ENCODE data around the gene AHDC1. TPM values are rescaled to one million over a fixed set of nuclear protein-coding genes. Genes with fewer than 3 reads are reported as not detected.

The AHDC1 gene
- total RNA-seq, 1 donor from 2014 or later = 124 TPM

- Mint-ChIP-seq H3K27ac (ENCODE audit: unreplicated experiment) (no peak overlapping the region), H3K4me3 (ENCODE audit: unreplicated experiment) (no peak overlapping the region), H3K9me3 (ENCODE audit: unreplicated experiment) (no peaks in the 10 kb centered on the region), H3K4me1 (ENCODE audit: unreplicated experiment) (no peaks in the 10 kb centered on the region), H3K27me3 (ENCODE audit: unreplicated experiment) (no peaks in the 10 kb centered on the region), H3K36me3 (ENCODE audit: unreplicated experiment) (no peaks in the 10 kb centered on the region)
- TF ChIP-seq CTCF (IDR thresholded peaks at IDR 0.05) = no peak
- DNase-seq (ENCODE audit: extremely low spot score, unreplicated experiment) = no peak
These were observed 11.6 kb upstream of the AHDC1 start for GRCh38 chr1:27615346-27616192.

- Mint-ChIP-seq H3K4me3 (ENCODE audit: unreplicated experiment) (no peak overlapping the region), H3K9me3 (ENCODE audit: unreplicated experiment) (no peaks in the 10 kb centered on the region), H3K4me1 (ENCODE audit: unreplicated experiment) (no peaks in the 10 kb centered on the region), H3K27ac (ENCODE audit: unreplicated experiment) (no peak overlapping the region), H3K36me3 (ENCODE audit: unreplicated experiment) (no peaks in the 10 kb centered on the region), H3K27me3 (ENCODE audit: unreplicated experiment) (no peaks in the 10 kb centered on the region)
- DNase-seq (ENCODE audit: extremely low spot score, unreplicated experiment) = no peak
- TF ChIP-seq CTCF (IDR thresholded peaks at IDR 0.05) = no peak
These were observed 10.8 kb upstream of the AHDC1 start for GRCh38 chr1:27614625-27615344.

- H3K27ac Mint-ChIP-seq (ENCODE audit: unreplicated experiment) = no peak overlapping the region
- TF ChIP-seq CTCF (IDR thresholded peaks at IDR 0.05) = no peak
- H3K36me3 Mint-ChIP-seq (ENCODE audit: unreplicated experiment) = no peaks in the 10 kb centered on the region
- no peak for DNase-seq (ENCODE audit: extremely low spot score, unreplicated experiment)
- H3K9me3 Mint-ChIP-seq (ENCODE audit: unreplicated experiment) = no peaks in the 10 kb centered on the region
- H3K4me1 Mint-ChIP-seq (ENCODE audit: unreplicated experiment) = no peaks in the 10 kb centered on the region
- H3K27me3 Mint-ChIP-seq (ENCODE audit: unreplicated experiment) = no peaks in the 10 kb centered on the region
- no peak overlapping the region for H3K4me3 Mint-ChIP-seq (ENCODE audit: unreplicated experiment)
These were observed 10.2 kb upstream of the AHDC1 start for GRCh38 chr1:27614043-27614624.

- DNase-seq (ENCODE audit: extremely low spot score, unreplicated experiment) = no peak
- no peak for TF ChIP-seq CTCF (IDR thresholded peaks at IDR 0.05)
- Mint-ChIP-seq H3K9me3 (ENCODE audit: unreplicated experiment) (no peaks in the 10 kb centered on the region), H3K27me3 (ENCODE audit: unreplicated experiment) (no peaks in the 10 kb centered on the region), H3K4me3 (ENCODE audit: unreplicated experiment) (no peak overlapping the region), H3K4me1 (ENCODE audit: unreplicated experiment) (no peaks in the 10 kb centered on the region), H3K36me3 (ENCODE audit: unreplicated experiment) (no peaks in the 10 kb centered on the region), H3K27ac (ENCODE audit: unreplicated experiment) (no peak overlapping the region)
These were observed 8.8 kb upstream of the AHDC1 start for GRCh38 chr1:27612718-27613117.

- DNase-seq (ENCODE audit: extremely low spot score, unreplicated experiment) = no peak
- H3K36me3 Mint-ChIP-seq (ENCODE audit: unreplicated experiment) = no peaks in the 10 kb centered on the region
These were observed 7.5 kb upstream of the AHDC1 start for GRCh38 chr1:27611450-27611849.

More at GRCh38 chr1:27611450-27611849, 7.5 kb upstream of the AHDC1 start:
- Mint-ChIP-seq H3K27me3 (ENCODE audit: unreplicated experiment) (no peaks in the 10 kb centered on the region), H3K9me3 (ENCODE audit: unreplicated experiment) (no peaks in the 10 kb centered on the region), H3K27ac (ENCODE audit: unreplicated experiment) (no peak overlapping the region), H3K4me1 (ENCODE audit: unreplicated experiment) (no peaks in the 10 kb centered on the region), H3K4me3 (ENCODE audit: unreplicated experiment) (no peak overlapping the region)
- TF ChIP-seq CTCF (IDR thresholded peaks at IDR 0.05) = no peak
